ENCODE data around the gene MRC2.
A peak's percentile ranks its signal among the peaks of the same experiment; 100 is the strongest.

The MRC2 gene

GRCh38 chr17:62637809-62638208, 10.3 kb downstream of the MRC2 start:
- no peak for DNase-seq

- no peak for DNase-seq
These were observed 13.7 kb downstream of the MRC2 start for GRCh38 chr17:62641153-62641552.

DNA sequence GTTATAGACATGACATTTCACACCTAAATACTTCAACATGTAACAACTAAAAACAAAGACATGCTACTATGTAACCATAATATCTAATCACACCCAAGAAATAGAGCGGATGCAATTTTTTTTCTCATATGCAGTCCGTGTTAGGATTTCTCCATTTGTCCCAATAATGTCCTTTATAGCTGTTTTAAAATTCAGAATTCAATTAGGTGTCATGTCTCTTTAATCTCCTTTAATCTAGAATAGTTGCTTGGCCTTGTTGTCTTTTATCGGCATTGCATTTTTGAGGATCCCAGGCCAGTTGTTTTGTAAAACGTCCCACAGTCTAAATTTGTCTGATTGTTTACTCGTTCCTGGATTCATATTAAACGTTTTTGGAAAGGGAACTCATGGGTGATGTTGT, 14.5 kb downstream of the MRC2 start:
- no peak for DNase-seq

GRCh38 chr17:62643496-62643895, 16.0 kb downstream of the MRC2 start:
- DNase-seq, result no peak

DNA sequence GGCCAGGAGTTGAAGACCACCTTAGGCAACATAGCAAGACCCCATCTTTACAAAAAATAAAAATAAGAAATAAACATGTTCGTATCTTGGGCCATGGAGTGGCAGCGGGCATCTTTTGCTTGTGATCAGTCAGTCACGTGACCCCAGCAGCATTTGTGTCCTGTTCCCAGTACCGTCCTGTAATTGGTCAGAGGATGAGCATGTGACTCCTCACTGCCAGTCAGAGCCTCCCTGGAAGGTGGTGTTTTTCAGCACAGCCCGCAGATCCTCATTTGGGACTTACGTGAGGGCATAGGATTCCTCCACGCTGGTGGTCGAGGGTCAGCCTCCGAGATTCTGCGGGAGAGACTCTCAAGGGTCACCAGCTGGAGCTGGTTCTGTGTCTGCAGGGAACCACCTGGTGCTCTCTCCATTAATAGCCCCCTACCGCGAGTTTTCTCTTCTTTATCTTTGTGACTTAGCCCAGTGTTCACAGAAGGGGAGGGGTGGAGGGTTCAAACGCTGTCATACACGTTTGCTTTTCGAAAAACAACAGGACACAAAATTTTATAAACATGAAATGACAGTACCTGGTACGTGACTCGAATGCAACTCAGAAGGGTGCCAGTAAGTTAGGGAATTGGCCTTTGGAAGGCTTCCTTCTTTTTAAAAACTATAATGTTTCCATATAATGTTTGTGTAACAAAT, 17.2 kb downstream of the MRC2 start:
- no peak for DNase-seq

DNA sequence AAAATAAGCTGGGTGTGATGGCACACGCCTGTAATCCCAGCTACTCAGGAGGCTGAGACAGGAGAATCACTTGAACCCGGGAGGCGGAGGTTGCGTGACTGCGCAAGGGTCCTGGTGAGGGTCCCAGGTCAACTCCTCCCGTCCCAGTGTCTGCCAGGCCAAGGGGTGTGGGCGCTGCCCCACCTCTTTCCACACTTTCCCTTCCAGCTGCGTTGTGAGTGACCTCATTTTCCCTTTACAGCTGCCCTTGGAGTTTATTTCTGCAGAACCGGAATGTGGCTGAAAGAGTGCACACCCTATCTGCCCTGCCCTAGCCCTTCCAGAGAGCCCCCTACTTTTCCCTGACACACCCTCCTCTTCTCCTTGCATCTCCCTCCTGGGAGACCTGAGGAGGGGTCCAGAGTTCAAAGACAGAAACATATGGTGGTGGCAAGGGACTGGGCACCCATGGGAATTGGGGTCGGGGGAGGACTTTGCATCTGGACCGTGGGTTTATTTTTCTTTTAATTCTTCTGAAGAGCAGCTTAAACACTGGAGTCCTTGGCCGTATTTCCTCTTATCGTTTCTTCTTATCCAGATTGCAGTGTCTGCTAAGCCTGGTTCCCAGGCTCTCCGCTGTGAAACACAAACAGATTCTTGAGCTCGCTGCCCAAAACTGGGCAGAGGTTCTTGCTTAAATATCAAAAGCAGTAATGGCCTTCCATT, 20.9 kb downstream of the MRC2 start:
- no peak for DNase-seq

DNA sequence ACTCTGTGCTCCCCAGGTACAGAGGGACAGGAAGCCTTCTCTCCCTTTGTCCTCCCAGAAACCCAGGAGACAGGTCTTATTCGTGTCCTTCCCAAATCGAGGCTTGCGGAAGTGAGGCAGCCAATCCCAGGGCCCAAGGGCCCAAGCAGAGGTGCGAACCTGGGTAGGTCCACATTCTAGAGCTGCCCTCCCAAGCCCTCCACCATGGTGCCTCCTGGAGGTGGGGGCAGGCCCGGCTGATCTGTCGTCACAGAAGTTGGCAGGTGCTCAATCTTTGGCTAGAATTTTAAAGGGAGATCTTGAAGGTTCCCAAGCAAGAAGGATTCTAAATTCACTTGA, 21.5 kb downstream of the MRC2 start:
- no peak for DNase-seq

DNA sequence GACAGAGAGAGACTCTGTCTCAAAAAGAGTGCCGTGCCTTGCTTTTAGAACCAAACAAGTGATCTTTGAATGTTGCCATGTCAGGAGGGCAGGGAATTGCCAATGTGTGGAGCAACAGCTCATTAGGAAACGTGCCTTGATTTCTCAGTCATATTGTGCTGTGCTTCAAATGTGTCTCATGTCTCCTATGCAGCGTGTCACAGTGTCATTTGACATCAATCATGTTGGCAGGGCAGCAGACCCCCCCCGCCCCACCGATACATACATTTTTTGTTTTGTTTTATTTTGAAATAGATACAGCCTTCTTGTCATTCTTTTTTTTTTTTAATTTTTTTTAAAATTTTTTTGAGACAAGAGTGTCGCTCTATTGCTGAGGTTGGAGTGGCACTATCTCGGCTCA, 22.1 kb downstream of the MRC2 start:
- DNase-seq, result no peak

- DNase-seq, result no peak
These were observed 23.1 kb downstream of the MRC2 start for GRCh38 chr17:62650587-62650986.

- peak; percentile 66 for DNase-seq
These were observed 25.0 kb downstream of the MRC2 start for GRCh38 chr17:62652251-62653001.

DNA sequence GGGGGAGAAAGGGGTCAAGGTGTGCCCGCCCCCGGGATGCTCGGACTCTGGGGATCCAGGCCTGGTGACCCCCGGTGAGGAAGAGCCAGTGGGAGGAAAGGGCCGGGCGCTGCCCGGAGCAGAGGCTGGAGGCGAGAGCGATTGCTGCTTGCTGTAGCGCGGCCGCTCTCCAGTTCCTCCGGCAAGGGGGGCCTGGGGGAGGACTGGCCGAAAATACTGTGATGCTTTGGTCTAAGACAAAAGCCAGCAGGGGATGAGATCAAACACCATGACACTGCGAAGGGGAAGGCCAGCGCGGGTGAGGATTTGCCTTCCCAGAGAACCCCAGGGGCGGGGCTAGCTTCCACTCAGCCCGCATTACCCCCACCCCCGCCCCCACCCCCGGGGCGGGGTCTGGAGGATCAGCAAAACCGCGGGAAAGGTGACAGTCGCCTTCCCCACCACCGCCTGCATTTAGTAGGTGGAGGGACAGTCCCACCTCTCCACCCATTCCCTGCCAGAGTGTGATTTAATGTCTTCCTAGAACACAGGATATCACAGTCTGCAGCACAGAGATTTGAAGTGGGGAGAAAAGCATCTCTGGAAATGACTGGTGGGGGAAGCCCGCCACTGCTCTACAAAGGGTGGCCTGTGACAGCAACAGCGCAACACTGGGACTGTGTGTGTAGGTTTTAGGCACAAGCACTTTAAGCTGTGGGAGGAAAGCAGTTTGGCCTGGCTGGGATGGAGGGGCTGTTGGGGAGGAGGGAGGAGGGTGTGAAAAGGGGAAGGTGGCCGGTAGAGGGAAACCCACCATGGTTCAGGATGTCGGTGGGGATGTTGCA, 25.7 kb downstream of the MRC2 start:
- DNase-seq, result peak; percentile 82

- DNase-seq, result peak; percentile 72
These were observed 26.6 kb downstream of the MRC2 start for GRCh38 chr17:62653826-62654761.

DNA sequence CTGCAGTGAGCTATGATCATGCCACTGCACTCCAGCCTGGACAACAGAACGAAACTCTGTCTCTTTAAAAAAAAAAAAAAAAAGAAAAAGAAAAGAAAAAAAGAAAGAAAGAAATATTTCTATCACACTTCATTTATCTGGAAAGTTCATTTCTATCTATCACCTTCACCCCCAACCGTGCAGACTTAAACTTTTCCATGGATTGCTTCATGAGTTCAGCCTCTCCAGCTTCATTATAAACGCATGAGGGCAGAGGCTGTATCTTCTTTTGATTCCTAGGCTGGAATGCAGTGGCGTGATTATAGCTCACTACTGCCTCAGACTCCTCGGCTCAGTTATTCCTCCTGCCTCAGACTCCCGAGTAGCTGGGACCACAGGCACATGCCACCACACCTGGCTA, 28.2 kb downstream of the MRC2 start:
- DNase-seq, result no peak

- no peak for DNase-seq
These were observed 29.0 kb downstream of the MRC2 start for GRCh38 chr17:62656446-62656845.

DNA sequence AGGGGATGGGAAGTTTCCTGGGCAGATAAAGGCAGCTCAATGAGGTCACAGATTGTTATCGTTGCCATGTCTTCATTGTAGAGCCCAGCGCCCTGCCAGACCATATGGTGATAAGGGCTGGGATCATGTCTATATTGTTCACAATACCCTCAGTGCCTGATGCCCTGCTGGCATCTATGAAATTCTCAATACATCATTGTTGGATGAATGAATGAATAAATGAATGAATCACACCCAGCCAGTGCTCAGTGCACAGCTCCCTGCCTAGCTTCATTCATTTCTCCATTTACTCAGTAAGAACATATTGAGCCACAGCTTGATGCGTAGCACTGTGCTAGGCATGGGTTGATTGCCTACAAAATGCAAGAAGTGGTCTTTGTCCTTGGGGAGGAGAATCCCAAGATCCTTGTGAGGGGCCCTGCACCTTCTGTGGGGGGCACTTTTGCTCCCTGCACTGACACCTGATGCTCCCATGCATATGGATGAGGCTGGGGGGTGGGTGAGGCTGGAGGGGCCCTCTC, 29.7 kb downstream of the MRC2 start:
- no peak for DNase-seq

GRCh38 chr17:62657690-62658089, 30.2 kb downstream of the MRC2 start:
- no peak for DNase-seq

GRCh38 chr17:62658136-62658920, 30.9 kb downstream of the MRC2 start:
- no peak for DNase-seq

- no peak for DNase-seq
These were observed 33.2 kb downstream of the MRC2 start for GRCh38 chr17:62660629-62661118.

DNA sequence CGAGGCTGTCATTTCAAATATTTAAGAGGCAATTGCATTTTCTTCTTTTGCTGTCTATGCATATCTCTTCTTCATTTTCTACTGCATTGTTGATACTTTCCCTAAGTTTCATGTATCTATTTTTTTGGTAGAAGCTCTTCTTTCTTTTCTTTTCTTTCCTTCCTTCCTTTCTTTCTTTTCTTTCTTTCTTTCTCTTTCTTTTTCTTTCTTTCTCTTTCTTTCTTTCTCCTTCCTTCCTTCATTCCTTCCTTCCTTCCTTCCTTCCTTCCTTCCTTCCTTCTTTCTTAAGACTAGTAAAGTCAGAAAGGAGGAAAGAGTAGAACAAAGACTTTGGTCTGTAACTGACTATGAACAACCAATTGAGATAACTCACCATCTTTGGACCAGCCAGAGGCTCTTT, 33.9 kb downstream of the MRC2 start:
- DNase-seq, result no peak

- no peak for DNase-seq
These were observed 35.4 kb downstream of the MRC2 start for GRCh38 chr17:62662855-62663254.

- DNase-seq, result no peak
These were observed 35.8 kb downstream of the MRC2 start for GRCh38 chr17:62663304-62663703.

All from hematopoietic multipotent progenitor cell treated with erythropoietin and hydrocortisone succinate and interleukin-3 and kit ligand, for 4 days (in vitro differentiated cells).